ENCODE data around the gene TANC1.

Gene TANC1

GRCh38 chr2:159270744-159271379 is 302.4 kb downstream of the TANC1 start:
- DNase-seq (ENCODE audit: low read depth, low spot score): no peak
- TF ChIP-seq CTCF (IDR thresholded peaks at IDR 0.05; ENCODE audit: low read depth, low read length): no peak
- in situ Hi-C loops (cut with HindIII; ENCODE audit: low sequenced_read_pairs): no loop called here
- no peak overlapping the region for H3K4me3 ChIP-seq (ENCODE audit: low read depth, low read length)

GRCh38 chr2:159272156-159272555 is 303.7 kb downstream of the TANC1 start:
- no peak for TF ChIP-seq CTCF (IDR thresholded peaks at IDR 0.05; ENCODE audit: low read depth, low read length)
- in situ Hi-C loops (cut with HindIII; ENCODE audit: low sequenced_read_pairs): no loop called here
- no peak for DNase-seq (ENCODE audit: low read depth, low spot score)
- no peak overlapping the region for H3K4me3 ChIP-seq (ENCODE audit: low read depth, low read length)

GRCh38 chr2:159275111-159275510 is 306.7 kb downstream of the TANC1 start:
- in situ Hi-C loops (cut with HindIII; ENCODE audit: low sequenced_read_pairs): no loop called here
- no peak overlapping the region for H3K4me3 ChIP-seq (ENCODE audit: low read depth, low read length)
- no peak for TF ChIP-seq CTCF (IDR thresholded peaks at IDR 0.05; ENCODE audit: low read depth, low read length)

GRCh38 chr2:159279700-159280099 is 311.3 kb downstream of the TANC1 start:
- in situ Hi-C loops (cut with HindIII; ENCODE audit: low sequenced_read_pairs): no loop called here

More at GRCh38 chr2:159275111-159275510, 306.7 kb downstream of the TANC1 start:
- DNase-seq (ENCODE audit: low read depth, low spot score): no peak

GRCh38 chr2:159281002-159281401 is 312.6 kb downstream of the TANC1 start:
- in situ Hi-C loops (cut with HindIII; ENCODE audit: low sequenced_read_pairs): no loop called here
- no peak for TF ChIP-seq CTCF (IDR thresholded peaks at IDR 0.05; ENCODE audit: low read depth, low read length)
- no peak for DNase-seq (ENCODE audit: low read depth, low spot score)
- H3K4me3 ChIP-seq (ENCODE audit: low read depth, low read length): no peak overlapping the region

More at GRCh38 chr2:159279700-159280099, 311.3 kb downstream of the TANC1 start:
- DNase-seq (ENCODE audit: low read depth, low spot score): no peak
- no peak for TF ChIP-seq CTCF (IDR thresholded peaks at IDR 0.05; ENCODE audit: low read depth, low read length)
- no peak overlapping the region for H3K4me3 ChIP-seq (ENCODE audit: low read depth, low read length)
